HG03378 (cell line): ENCODE results near the gene OR7C1.
"Not testable (repeated sequence)": the region's sequence is repeated elsewhere in the genome, so short reads cannot be mapped to it uniquely, and the experiment has no call there.

Experiments
- ATAC-seq: cut with Tn5 transposase; IDR thresholded peaks from one replicate; pipeline ENCODE4 v1.9.1; 2021; ENCODE audit warnings: mild to moderate bottlenecking, moderate library complexity; ENCODE audit not compliant: unreplicated experiment

Gene OR7C1

DNA sequence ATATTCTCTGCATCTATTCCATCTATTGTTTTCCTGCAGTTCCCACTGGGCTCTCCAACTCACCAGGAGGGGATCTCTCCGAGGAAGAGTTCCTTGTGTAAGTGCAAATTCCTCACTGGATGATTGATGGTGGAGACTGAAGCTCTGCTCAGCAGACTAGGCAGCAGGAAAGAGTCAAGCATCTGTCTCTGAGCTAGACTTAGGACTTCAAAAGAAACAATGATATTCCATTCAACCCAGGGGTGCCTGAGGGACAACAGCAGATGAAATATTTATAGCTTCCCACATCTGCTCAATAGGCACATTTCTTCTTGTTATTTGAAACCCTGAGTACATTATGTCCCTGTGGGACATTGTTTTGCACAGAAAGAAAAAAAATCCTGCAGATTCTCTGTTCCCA, at the start of gene OR7C1, which contains the start of gene OR7A5:
Gene OR7C1 (minus strand): TSS at position 175 of the 400 bp plus-strand sequence. CDS start 35,049 bp downstream, outside the sequence.
Gene OR7A5 (minus strand): TSS at position 175 of the 400 bp plus-strand sequence. CDS start 6,944 bp downstream, outside the sequence.
- no peak for ATAC-seq

- ATAC-seq: no peak
Measured at GRCh38 chr19:14871619-14872230, 36.7 kb upstream of the OR7C1 start.

- ATAC-seq: no peak
Measured at GRCh38 chr19:14868497-14868896, 33.5 kb upstream of the OR7C1 start.

- ATAC-seq: no peak
Measured at GRCh38 chr19:14848822-14849221, 13.8 kb upstream of the OR7C1 start, which contains the start of gene OR7A10. OR7A10 (minus strand) TSS chr19:14848922; CDS start chr19:14841877, 7,045 bp downstream.

DNA sequence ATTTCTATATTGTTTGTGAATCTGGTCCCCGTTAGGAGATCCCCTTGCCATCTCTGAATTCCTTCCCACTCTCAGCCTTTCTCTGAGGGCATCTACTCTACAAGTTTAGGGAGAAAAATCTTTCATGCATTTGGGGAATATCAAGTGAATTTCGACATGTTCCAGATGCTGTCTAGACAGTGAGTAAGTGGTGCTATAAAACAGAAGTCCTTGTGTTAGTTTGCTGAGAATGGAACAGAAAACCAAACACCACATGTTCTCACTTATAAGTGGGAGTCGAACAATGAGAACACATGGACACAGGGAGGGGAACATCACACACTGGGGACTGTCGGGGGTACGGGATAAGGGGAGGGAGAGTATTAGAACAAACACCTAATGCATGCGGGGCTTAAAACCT, 8.6 kb upstream of the OR7C1 start:
- ATAC-seq: no peak

DNA sequence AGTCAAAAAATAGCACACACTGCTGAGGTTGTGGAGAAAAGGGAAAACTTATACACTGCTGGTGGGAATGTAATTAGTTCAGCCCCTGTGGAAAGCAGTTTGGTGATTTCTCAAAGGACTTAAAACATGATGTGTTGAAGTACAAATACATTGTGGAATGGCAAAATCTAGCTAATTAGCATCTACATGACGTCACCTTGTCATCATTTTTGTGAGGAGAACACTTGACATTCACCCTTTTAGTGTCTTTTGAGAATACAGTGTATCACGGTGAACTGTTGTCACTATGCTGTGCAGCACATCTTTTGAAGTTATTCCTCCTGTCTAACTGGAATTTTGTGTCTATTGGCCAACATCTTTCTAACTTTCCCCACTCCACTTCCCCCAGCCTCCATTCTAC, 8.2 kb upstream of the OR7C1 start:
- ATAC-seq: no peak

DNA sequence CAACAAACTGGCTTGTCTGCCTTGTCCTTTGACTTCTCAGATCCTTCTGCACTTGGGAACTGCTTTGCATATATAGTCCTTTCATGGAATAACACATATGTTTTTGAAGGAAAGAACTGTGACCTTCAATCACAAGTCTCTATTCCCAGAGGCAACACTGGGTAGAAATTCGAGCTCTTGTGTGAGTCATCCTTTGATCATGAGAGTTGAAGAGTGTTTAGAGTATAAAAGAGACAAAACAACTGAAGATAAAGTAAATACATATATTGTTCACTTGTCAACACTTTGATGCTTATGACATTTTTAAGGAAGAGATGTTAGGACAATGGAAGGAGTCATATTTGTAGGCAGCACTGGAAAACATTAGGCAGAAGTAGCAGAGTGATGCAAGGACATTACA, 5.2 kb upstream of the OR7C1 start:
- no peak for ATAC-seq

GRCh38 chr19:14837391-14837790, 2.4 kb upstream of the OR7C1 start:
- ATAC-seq: no peak

DNA sequence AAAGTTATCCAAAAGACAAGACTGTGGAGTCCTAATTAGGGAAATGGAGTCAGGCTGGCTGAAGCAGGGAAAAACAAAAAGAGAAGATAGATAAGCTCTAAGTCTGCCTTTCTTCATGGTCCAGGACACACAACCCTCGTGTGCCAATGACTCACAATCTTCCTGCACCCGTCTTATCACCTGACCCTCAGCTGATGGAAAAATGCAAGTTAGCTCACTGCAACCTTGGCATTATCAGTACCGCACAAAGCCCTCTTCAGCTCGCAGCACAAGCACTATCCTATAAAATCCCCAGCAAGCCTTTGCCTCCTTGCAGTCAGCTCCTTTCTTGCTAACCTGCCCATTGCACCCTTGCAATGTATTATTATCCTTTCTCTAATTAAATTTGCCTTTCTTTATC, 4.3 kb downstream of the OR7C1 start:
- no peak for ATAC-seq

GRCh38 chr19:14826006-14826405, 9.0 kb downstream of the OR7C1 start:
- no peak for ATAC-seq

GRCh38 chr19:14821937-14822336, 13.0 kb downstream of the OR7C1 start:
- ATAC-seq: no peak

DNA sequence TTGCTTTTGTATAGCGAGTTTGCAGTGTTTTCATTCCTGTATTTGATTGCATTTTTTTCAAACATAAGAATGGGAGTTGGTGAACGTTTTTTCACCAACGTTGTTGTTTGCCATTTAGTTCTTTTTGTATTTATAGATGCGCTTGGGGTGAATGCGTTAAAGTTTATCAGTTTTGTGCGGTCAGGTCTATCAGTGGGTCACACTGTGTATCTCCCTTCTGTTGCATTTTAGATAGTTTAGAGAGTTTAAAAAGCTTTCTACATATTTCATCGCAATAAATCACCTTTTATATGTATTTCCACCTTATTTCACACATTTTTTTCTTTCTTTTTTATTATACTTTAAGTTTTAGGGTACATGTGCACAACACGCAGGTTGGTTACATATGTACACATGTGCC, 16.4 kb downstream of the OR7C1 start:
- no peak for ATAC-seq

- no peak for ATAC-seq
Measured at GRCh38 chr19:14817052-14817451, 17.9 kb downstream of the OR7C1 start.

GRCh38 chr19:14814982-14815652, 19.9 kb downstream of the OR7C1 start:
- no peak for ATAC-seq

DNA sequence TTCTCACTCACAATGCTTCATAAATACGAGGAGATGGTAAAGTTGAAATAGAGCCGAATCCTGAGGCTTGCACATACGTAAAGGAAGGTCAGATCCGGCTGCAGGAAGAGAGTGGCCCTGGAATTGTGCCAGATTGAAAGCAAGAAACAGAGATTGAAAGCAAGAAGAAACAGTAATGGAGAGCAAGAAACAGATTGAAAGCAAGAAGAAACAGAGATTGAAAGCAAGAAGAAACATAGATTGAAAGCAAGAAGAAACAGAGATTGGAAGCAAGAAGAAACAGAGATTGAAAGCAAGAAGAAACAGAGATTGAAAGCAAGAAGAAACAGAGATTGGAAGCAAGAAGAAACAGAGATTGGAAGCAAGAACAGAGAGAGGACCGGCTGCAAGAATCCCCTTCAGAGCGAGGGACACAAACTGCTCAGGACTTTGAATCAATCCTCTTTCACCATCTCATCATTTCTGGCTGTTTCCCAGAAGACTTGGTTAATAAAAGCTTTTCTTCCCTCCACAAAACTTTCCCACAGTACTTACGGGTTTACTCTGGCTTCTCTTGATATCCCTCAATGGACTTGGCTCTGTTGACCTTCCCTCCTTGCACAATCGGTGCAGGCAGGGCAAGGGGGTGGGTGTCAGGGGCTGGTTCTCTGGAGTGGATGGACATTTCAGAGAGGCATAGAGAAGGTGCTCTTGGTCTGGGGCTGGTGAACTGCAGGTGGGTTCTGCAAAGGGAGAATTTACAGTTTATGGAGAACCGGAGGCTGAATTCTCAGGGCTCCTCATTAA, 25.5 kb downstream of the OR7C1 start:
- ATAC-seq: no peak

- ATAC-seq: no peak
Measured at GRCh38 chr19:14804765-14805164, 30.2 kb downstream of the OR7C1 start.

GRCh38 chr19:14798760-14799159, 36.2 kb downstream of the OR7C1 start:
- no peak for ATAC-seq

DNA sequence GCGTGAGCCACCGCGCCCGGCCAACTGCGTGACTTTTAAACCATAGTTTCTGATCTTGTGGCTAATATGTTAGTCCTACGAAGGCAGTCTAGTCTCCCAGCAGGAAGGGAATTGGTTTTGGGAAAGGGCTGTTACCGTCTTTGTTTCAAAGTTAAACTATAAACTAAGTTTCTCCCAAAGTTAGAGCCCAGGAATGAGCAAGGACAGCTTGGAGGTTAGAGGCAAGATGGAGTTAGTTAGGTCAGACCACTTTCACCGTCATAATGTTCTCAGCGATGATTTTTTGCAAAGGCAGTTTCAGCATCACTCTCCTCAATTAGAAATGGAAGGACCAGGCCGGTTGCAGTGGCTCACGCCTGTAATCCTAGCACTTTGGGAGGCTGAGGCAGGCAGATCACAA, 39.0 kb downstream of the OR7C1 start:
- ATAC-seq: no peak

DNA sequence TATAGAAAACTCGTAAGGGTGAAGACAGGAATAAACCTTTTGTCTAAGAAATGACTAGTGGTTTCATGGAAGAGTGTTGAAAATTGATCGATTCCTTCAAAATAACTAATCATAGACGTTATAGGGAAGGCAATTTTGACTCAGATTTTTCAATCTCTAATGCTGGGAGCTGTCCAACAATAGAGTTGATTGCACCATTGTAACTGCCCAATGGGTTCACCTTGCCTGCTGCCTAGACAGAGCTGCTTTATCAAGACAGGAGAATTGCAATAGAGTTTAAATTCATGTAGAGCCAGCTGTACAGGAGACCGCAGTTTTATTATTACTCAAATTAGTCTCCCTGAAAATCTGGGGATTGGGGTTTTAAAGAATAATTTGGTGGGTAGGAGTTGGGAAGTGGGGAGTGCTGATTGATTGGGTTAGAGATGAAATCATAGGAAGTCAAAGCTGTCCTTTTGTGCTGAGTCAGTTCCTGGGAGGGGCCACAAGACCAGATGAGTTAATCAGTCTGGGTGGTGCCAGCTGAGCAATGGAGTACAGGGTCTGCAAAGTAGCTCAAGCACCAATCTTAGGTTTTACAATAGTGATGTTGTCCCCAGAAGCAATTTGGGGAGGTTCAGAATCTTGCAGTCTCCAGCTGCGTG, 39.8 kb downstream of the OR7C1 start:
- ATAC-seq: no peak

DNA sequence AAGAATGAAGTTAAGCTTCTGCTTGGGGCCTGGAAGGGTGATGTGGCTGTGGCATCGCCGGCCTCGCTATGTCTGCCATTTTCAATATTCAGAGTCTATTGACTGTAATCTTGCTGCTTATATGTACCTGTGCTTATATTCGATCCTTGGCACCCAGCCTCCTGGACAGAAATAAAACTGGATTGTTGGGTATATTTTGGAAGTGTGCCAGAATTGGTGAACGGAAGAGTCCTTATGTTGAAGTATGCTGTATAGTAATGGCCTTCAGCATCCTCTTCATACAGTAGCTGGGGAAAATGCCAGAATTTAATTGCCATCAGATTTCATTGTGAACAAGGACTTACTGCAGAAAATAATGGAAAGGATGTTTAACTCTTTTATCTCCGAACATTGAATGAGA, 42.7 kb downstream of the OR7C1 start:
- ATAC-seq: not testable (repeated sequence)

GRCh38 chr19:14786421-14786851, 48.5 kb downstream of the OR7C1 start:
- no peak for ATAC-seq
